HG02588 (cell line): ENCODE measurements around the gene PTPRN2.
"Not testable (repeated sequence)": the region's sequence is repeated elsewhere in the genome, so short reads cannot be mapped to it uniquely, and the experiment has no call there.

ENCODE experiments used
- ATAC-seq: cut with Tn5 transposase; IDR thresholded peaks from one replicate; pipeline ENCODE4 v1.9.1; 2021; ENCODE audit warnings: mild to moderate bottlenecking, moderate library complexity; ENCODE audit not compliant: unreplicated experiment

The PTPRN2 gene

GRCh38 chr7:157744786-157745601, 842.6 kb downstream of the PTPRN2 start:
- no peak for ATAC-seq

GRCh38 chr7:157743781-157744525, 843.7 kb downstream of the PTPRN2 start:
- no peak for ATAC-seq

GRCh38 chr7:157740251-157740798, 847.3 kb downstream of the PTPRN2 start:
- no peak for ATAC-seq

GRCh38 chr7:157739650-157740049, 848.0 kb downstream of the PTPRN2 start:
- no peak for ATAC-seq

GRCh38 chr7:157739031-157739430, 848.6 kb downstream of the PTPRN2 start:
- no peak for ATAC-seq

GRCh38 chr7:157738066-157738460, 849.6 kb downstream of the PTPRN2 start:
- ATAC-seq = no peak

- no peak for ATAC-seq
Observed at GRCh38 chr7:157737151-157738065, 850.2 kb downstream of the PTPRN2 start.

GRCh38 chr7:157736341-157736740, 851.3 kb downstream of the PTPRN2 start:
- ATAC-seq = no peak

- no peak for ATAC-seq
Observed at GRCh38 chr7:157735826-157736225, 851.8 kb downstream of the PTPRN2 start.

- no peak for ATAC-seq
Observed at GRCh38 chr7:157734676-157735640, 852.7 kb downstream of the PTPRN2 start.

- not testable (repeated sequence) for ATAC-seq
Observed at GRCh38 chr7:157733760-157734395, 853.7 kb downstream of the PTPRN2 start.

GRCh38 chr7:157731126-157731525, 856.5 kb downstream of the PTPRN2 start:
- no peak for ATAC-seq

- ATAC-seq = no peak
Observed at GRCh38 chr7:157730614-157731013, 857.0 kb downstream of the PTPRN2 start.

GRCh38 chr7:157729566-157729965, 858.1 kb downstream of the PTPRN2 start:
- no peak for ATAC-seq

- no peak for ATAC-seq
Observed at GRCh38 chr7:157727964-157728615, 859.5 kb downstream of the PTPRN2 start.

GRCh38 chr7:157726764-157727163, 860.9 kb downstream of the PTPRN2 start:
- no peak for ATAC-seq

- not testable (repeated sequence) for ATAC-seq
Observed at GRCh38 chr7:157725312-157725711, 862.3 kb downstream of the PTPRN2 start.

GRCh38 chr7:157723205-157723604, 864.4 kb downstream of the PTPRN2 start:
- ATAC-seq = no peak
